ENCODE data around the gene CAMTA1. TPM values are rescaled to one million over a fixed set of nuclear protein-coding genes. Genes with fewer than 3 reads are reported as not detected.

CAMTA1 gene
- total RNA-seq, 1 experiment from 2014 or later = 82.2 TPM

DNA sequence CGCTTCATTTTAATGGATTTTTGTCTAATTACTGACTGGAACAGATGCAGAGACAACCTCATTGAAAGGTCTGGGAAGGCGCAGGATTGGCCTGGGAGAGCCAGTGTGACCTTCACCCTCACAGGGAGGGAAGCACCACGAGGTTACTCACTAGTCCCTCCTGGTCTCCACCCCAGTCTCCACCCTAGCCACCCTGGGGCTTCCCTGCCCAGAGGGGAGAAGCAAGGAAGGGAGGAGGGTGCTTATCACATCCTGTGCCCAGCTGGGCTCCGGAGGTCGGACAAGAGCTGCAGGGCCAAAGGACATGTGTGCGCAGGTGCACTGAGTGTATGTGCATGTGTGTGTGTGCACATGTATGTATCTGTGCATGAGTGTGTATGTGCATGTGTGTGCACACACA, 765.7 kb downstream of the CAMTA1 start:
- ATAC-seq (0 out of 2 replicates have a peak, but pooled peaks have one; percentile 14), DNase-seq (ENCODE audit: low read depth, low spot score) (no peak)
- intact Hi-C loops (cut with micrococcal nuclease; ENCODE audit: unreplicated experiment) (no loop called here), in situ Hi-C loops (cut with HindIII; ENCODE audit: low pct_unique_long_range_greater_than_20kb, low sequenced_read_pairs) (no loop called here)
- no peaks in the 10 kb centered on the region for H3K27me3 ChIP-seq (ENCODE audit: control insufficient read depth, insufficient read depth, low read length)
- H3K4me1 ChIP-seq (ENCODE audit: control insufficient read depth, insufficient read depth, low read length) = peaks cover 29% of the 10 kb centered on the region
- no peak for TF ChIP-seq POLR2AphosphoS5 (IDR thresholded peaks at IDR 0.05; ENCODE audit: low read depth, low read length)
- no peak for TF ChIP-seq TCF7L2 (IDR thresholded peaks at IDR 0.05; ENCODE audit: low read depth, low read length)
- TF ChIP-seq REST (IDR thresholded peaks at IDR 0.05; ENCODE audit: insufficient read depth in 1 of 2, low read depth in 2 of 2, low read length in 1 of 2) = no peak
- TF ChIP-seq, protein P1, sequence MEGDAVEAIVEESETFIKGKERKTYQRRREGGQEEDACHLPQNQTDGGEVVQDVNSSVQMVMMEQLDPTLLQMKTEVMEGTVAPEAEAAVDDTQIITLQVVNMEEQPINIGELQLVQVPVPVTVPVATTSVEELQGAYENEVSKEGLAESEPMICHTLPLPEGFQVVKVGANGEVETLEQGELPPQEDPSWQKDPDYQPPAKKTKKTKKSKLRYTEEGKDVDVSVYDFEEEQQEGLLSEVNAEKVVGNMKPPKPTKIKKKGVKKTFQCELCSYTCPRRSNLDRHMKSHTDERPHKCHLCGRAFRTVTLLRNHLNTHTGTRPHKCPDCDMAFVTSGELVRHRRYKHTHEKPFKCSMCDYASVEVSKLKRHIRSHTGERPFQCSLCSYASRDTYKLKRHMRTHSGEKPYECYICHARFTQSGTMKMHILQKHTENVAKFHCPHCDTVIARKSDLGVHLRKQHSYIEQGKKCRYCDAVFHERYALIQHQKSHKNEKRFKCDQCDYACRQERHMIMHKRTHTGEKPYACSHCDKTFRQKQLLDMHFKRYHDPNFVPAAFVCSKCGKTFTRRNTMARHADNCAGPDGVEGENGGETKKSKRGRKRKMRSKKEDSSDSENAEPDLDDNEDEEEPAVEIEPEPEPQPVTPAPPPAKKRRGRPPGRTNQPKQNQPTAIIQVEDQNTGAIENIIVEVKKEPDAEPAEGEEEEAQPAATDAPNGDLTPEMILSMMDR (IDR thresholded peaks at IDR 0.05) = no peak
- no peak for TF ChIP-seq SIN3A (IDR thresholded peaks at IDR 0.05; ENCODE audit: borderline replicate concordance, insufficient read depth, low read depth, low read length)
- no peak overlapping the region for H3K27ac ChIP-seq (ENCODE audit: low read length)
- ChIA-PET CTCF (interaction anchor here (0.5 to 0.6 kb wide), 2 partner anchors 13 to 56 kb away, joined by 3 to 5 read pairs; no protein-coding TSS in a partner anchor), POLR2A (no interaction called here)
- no TSS peak for BruUV-seq (replicated peaks)
- no peaks in the 10 kb centered on the region for H3K36me3 ChIP-seq (ENCODE audit: control insufficient read depth, insufficient read depth, low read length)
- H3K9me3 ChIP-seq (ENCODE audit: control insufficient read depth, insufficient read depth, low read depth, low read length) = no peaks in the 10 kb centered on the region
- H3K4me3 ChIP-seq (ENCODE audit: low read depth in 2 of 2, low read length in 2 of 2) = no peak overlapping the region

DNA sequence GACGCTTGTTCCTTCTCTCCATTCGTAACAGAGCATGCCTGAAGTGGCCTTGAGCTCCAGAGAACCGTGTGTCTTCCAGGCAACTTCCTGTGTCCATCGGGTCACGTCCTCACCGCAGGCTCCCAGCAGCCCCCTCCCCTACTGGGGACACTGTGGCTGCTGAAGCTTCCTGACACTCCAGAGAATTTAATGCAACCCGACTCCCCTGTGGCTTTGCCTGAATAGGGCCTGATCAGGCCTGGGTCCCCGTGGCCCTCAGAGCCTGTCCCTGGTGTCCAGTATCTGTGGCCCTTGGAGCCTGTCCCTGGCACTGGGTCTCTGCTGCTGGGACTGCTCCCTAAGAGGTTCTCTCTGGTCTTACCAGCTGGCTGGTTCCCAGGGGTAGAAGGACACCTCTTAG, 766.2 kb downstream of the CAMTA1 start:
- Histone ChIP-seq H3K36me3 (ENCODE audit: control insufficient read depth, insufficient read depth, low read length) (no peaks in the 10 kb centered on the region), H3K27ac (ENCODE audit: low read length) (no peak overlapping the region), H3K27me3 (ENCODE audit: control insufficient read depth, insufficient read depth, low read length) (no peaks in the 10 kb centered on the region), H3K4me1 (ENCODE audit: control insufficient read depth, insufficient read depth, low read length) (peaks cover 29% of the 10 kb centered on the region), H3K4me3 (ENCODE audit: low read depth in 2 of 2, low read length in 2 of 2) (no peak overlapping the region), H3K9me3 (ENCODE audit: control insufficient read depth, insufficient read depth, low read depth, low read length) (no peaks in the 10 kb centered on the region)
- TF ChIP-seq TCF7L2 (IDR thresholded peaks at IDR 0.05; ENCODE audit: low read depth, low read length) = no peak
- TF ChIP-seq SIN3A (IDR thresholded peaks at IDR 0.05; ENCODE audit: borderline replicate concordance, insufficient read depth, low read depth, low read length) = no peak
- TF ChIP-seq, protein P1 (IDR thresholded peaks at IDR 0.05) = no peak
- TF ChIP-seq POLR2AphosphoS5 (IDR thresholded peaks at IDR 0.05; ENCODE audit: low read depth, low read length) = no peak
- TF ChIP-seq REST (IDR thresholded peaks at IDR 0.05; ENCODE audit: insufficient read depth in 1 of 2, low read depth in 2 of 2, low read length in 1 of 2) = no peak
- intact Hi-C loops (cut with micrococcal nuclease; ENCODE audit: unreplicated experiment) = no loop called here
- BruUV-seq (replicated peaks) = no TSS peak
- ChIA-PET POLR2A (no interaction called here), CTCF (interaction anchor here (0.5 kb wide), 1 partner anchor 56 kb away, joined by 5 read pairs; no protein-coding TSS in a partner anchor)
- DNase-seq (ENCODE audit: low read depth, low spot score) (no peak), ATAC-seq (no peak)
- in situ Hi-C loops (cut with HindIII; ENCODE audit: low pct_unique_long_range_greater_than_20kb, low sequenced_read_pairs) = no loop called here
